ENCODE data around the gene SYNRG.

- TF ChIP-seq GATA2 (IDR thresholded peaks at IDR 0.05; ENCODE audit: low read depth, low read length) (no peak), GATA3 (IDR thresholded peaks at IDR 0.05; ENCODE audit: low read depth, low read length) (no peak)
Observed at GRCh38 chr17:37648555-37648954, 39.3 kb upstream of the SYNRG start.

All from SH-SY5Y (cell line).